ENCODE data around the gene ANAPC16.
"Not testable (repeated sequence)": the region's sequence is repeated elsewhere in the genome, so short reads cannot be mapped to it uniquely, and the experiment has no call there.

Gene ANAPC16

GRCh38 chr10:72263613-72264241, 47.9 kb downstream of the ANAPC16 start:
- no peak for DNase-seq (ENCODE audit: low read depth in 2 of 2)

GRCh38 chr10:72264536-72264935, 48.7 kb downstream of the ANAPC16 start:
- no peak for DNase-seq (ENCODE audit: low read depth in 2 of 2)

GRCh38 chr10:72265508-72265907, 49.7 kb downstream of the ANAPC16 start:
- no peak for DNase-seq (ENCODE audit: low read depth in 2 of 2)

GRCh38 chr10:72265990-72266865, 50.4 kb downstream of the ANAPC16 start:
- DNase-seq (ENCODE audit: low read depth in 2 of 2), result no peak

- no peak for DNase-seq (ENCODE audit: low read depth in 2 of 2)
These were observed 51.6 kb downstream of the ANAPC16 start for GRCh38 chr10:72267381-72267780.

- no peak for DNase-seq (ENCODE audit: low read depth in 2 of 2)
These were observed 52.1 kb downstream of the ANAPC16 start for GRCh38 chr10:72267819-72268399.

GRCh38 chr10:72268475-72269200, 52.8 kb downstream of the ANAPC16 start:
- DNase-seq (ENCODE audit: low read depth in 2 of 2), result not testable (repeated sequence)

- DNase-seq (ENCODE audit: low read depth in 2 of 2), result no peak
These were observed 54.9 kb downstream of the ANAPC16 start for GRCh38 chr10:72270607-72271281.

- no peak for DNase-seq (ENCODE audit: low read depth in 2 of 2)
These were observed 57.0 kb downstream of the ANAPC16 start for GRCh38 chr10:72272689-72273409.

- peak; percentile 93 to 94 for DNase-seq (ENCODE audit: low read depth in 2 of 2)
These were observed 57.8 kb downstream of the ANAPC16 start, which contains the start of gene DDIT4 for GRCh38 chr10:72273410-72274212. Gene DDIT4, plus strand, starts transcription at chr10:72273924. Its CDS starts 293 bp downstream, at chr10:72274217.

GRCh38 chr10:72274213-72274729, 58.5 kb downstream of the ANAPC16 start:
- no peak for DNase-seq (ENCODE audit: low read depth in 2 of 2)

GRCh38 chr10:72274730-72275350, 59.0 kb downstream of the ANAPC16 start:
- no peak for DNase-seq (ENCODE audit: low read depth in 2 of 2)

- no peak for DNase-seq (ENCODE audit: low read depth in 2 of 2)
These were observed 59.7 kb downstream of the ANAPC16 start for GRCh38 chr10:72275351-72276012.

GRCh38 chr10:72276013-72276387, 60.2 kb downstream of the ANAPC16 start:
- no peak for DNase-seq (ENCODE audit: low read depth in 2 of 2)

GRCh38 chr10:72276421-72277339, 60.9 kb downstream of the ANAPC16 start:
- DNase-seq (ENCODE audit: low read depth in 2 of 2), result no peak

- DNase-seq (ENCODE audit: low read depth in 2 of 2), result no peak
These were observed 61.7 kb downstream of the ANAPC16 start for GRCh38 chr10:72277340-72277995.
